T-helper 2 cell (primary cell): ENCODE data around the gene RFX4.
"Not testable (repeated sequence)": the region's sequence is repeated elsewhere in the genome, so short reads cannot be mapped to it uniquely, and the experiment has no call there.

Source experiments
- DNase-seq, 5 experiments: peaks; one replicate each; pipeline versions ENCODE4 v3.0.0 to v3.0.0-alpha.2; 2012 to 2022

Gene RFX4

DNA sequence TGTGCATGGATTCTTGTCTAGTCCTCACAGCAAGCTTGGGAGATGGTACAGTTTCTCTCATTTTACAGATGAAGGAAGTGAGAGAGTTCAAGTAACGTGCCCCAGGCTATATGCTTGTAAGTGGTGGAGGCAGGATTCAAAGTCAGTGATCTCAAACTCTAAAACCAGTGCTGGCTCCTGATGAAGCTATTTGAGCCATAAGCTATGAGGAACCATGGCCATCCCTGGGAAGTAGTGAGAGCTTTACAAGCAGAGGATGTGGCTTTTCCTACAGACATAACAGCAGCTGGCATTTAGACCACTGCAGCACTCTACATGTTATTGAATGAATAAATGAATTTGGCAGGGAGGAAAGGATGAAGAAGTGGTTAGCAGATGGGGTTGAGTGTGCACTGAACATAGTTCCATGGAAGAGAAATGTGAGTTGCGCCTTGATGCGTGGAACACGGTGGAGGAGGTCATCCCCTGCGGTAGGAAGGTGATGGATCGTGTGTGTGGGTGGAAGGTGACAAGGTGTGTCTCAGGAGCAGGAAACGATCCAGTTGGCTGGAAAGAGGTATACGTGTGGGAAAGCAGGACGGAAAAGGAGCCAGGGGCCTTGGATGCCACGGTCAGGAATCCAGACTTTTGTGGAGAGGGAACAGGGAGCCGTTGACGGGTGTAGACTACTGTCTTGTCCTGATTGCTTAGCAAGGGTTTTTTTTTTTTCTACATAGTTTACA is 65.2 kb downstream of the RFX4 start:
- no peak for DNase-seq

DNA sequence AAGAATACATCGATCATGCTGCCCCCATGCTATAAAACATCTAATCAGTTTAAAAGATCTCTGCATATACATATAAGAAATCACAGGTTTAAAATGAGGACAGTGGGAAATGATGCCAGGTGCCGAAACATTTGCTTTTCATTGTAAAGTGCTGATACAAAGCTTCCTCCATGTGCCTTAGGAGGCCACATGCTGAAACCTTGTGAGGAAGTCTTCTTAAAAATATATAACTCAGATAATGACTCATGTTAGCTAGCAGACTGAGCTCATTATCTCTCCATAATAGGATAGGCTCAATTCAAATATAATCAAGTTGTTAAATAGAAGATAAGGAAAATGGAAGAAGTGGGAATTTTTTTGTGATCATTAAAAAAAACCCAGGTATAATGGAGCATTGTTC is 65.9 kb downstream of the RFX4 start:
- DNase-seq, result no peak

DNA sequence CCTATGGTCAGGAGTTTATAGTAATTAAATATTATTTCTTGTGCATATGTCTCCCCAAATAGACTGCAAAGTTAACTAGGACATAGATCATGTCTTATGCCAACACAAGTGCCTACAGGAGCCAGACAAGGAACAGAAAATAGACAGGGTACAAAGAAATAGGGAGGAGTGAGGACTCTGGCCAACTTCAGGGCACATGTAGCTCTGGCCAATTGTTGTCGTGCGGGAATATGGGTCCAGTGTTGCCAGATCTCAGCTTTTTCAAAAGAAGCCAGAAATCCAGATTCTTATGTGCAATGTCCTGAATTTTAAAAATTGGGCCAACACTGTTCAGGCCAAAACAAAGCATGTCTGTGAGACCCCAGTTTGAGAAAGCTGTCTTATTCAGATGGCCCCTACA is 68.7 kb downstream of the RFX4 start:
- DNase-seq, result no peak

DNA sequence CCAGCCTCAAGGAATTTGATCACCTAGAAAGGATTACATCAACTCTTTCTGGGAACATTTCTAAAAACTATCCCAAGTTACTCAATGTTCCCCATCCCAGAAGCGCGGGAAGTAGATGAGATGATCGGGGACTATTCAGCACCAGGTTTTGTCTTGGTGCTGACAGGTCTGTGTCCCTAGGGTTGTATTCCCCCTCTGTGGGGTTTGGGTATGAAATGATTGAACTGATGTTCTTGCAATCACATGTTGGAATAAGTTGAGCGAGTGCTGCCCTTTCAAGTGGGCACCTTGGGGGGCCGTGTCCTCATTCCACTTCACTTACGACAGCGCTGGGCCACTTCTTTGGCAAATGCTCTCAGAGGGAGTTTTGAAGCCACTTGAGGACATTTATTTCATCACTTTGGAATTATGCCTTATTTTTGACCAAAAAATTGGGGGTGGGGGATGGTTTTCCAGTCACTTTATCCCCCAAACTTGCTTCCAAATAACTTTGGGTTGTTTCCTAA is 69.8 kb downstream of the RFX4 start:
- DNase-seq, result no peak

DNA sequence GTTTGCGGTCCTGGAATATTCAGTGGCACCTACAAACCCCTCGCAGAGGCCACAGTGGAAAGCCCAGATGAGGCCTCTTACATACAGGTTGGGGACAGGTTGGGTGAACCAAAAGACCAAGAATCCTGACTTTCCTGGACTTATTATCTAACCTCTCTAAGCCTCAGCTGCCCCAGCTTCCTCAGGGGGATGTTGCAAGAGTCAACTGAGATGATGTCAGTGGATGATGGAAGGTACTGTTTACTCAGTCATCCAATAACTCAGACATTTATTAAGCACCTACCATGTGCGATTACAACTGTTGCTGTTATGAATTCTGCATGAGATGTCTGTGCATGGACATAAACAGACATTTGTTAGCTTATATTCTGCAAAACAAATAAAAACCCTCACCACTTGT is 72.8 kb downstream of the RFX4 start:
- no peak for DNase-seq

DNA sequence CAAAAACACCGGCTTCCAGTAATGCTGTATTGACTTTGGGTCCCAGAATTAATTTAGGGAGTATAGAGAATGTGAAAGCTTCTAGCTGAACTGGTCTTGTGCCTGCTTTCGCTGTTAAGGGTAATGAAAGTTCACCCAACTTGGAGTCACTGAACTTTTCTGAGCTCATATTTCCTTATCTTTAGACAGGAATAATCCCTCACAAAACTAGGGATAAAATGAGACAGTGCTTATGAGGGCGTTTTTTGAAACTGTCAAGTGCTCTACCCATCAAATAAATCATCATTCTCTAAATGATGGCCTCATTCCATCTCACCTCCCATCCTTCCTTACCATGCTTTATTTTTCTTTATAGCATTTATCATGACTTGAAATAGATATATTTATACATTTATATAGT is 74.7 kb downstream of the RFX4 start:
- DNase-seq, result no peak

DNA sequence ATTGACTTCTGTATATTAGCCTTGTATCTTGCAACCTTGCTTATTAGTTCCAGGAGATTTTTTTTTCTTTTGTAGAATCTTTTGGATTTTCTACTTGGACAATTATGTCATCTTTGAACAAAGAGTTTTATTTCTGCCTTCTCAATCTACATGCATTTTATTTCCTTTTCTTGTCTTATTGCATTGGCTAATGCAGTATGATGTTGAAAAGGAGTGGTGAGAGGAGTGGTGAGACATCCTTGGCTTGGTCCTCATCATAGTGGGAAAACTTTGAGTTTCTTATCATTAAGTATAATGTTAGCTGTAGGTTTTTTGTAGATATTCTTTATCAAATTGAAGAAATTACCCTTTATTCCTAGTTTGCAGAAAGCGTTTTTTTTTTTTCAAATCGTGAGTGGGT is 80.6 kb downstream of the RFX4 start:
- no peak for DNase-seq

DNA sequence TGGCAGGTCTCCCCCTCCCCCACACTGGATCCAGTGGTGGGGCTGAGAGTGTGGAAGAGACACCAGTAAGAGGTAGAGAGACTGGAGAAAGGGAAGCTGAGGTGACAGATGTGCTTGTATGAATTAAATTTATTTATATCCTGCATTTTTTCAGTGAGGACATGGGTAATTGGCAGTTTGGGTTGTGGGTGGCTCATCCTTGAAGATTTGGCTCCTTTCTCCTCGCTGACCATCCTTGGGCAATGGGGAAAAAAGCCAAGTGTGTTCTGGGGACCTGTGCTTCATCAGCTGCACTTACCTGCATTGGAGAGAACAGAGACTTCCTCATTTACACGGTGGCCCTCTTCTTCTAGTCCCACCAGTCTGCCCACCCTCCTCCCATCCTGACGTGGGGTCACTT is 86.4 kb downstream of the RFX4 start:
- no peak for DNase-seq

DNA sequence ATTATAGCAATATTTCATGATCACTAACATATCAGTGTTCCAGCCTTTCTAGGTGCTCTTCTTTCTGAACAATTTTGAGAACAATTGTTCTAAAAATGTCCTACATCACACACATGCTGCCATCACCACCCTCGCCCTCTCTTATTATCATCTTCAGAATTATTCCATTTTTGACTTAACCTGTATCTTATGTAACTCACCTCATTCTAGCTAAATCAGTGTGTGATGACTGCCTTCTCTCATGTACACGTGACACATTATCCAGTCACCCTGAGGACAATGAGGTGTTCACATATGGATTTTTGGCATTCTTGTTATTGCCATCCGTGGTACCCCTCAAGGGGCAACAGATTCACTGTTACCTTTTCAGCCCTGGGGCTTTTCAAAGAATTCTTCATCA is 87.3 kb downstream of the RFX4 start:
- no peak for DNase-seq

DNA sequence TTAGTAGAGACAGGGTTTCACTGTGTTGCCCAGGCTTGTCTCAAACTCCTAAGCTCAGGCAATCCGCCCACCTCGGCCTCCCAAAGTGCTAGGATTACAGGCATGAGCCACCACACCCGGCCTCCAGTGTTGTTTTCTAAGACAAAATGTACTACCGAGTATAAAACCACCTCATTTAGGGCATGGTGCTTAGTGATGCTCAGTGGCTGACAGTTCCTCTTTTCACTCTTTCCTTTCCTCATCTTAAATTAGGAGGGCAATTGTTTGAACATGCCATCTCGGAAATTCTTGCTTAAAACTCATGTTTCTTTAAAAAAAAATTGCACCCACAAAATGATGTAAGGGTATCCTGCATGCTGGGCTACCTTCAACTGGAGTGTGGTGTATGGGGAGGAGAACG is 89.0 kb downstream of the RFX4 start:
- no peak for DNase-seq

DNA sequence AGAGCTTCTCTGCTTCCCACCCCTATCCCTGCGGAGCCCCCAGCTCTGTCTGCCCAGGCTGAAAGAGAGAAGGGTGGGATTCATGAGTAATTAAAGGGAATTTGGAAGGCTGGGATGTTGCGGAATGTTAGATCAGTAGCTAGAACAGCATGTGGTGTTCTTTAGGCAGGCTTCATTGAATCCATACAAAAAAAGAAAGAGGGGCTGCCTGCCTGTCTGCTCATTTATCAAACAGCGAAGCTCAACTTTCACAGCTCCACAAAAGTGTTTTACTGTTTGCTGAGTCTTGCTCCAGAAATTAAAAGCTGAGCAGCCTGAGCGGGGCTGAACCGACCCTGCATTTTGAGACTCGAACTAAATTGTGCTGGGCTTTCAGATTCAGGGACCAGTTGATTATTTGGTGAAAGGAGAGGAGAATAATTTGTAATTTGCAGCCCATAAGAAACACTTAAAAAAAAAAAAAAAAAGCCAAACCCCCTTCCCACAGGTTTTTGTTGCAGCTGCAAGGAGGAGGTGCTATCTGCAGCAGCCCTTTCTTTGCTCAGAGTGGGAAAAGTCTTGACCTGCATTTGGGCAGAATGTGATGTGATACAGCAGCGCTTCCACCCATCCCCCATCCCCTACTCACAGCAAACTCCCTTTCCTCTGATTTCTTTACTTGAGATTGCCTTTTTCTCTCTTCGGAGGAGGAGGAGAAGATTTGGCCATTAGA is 89.7 kb downstream of the RFX4 start:
- no peak for DNase-seq

DNA sequence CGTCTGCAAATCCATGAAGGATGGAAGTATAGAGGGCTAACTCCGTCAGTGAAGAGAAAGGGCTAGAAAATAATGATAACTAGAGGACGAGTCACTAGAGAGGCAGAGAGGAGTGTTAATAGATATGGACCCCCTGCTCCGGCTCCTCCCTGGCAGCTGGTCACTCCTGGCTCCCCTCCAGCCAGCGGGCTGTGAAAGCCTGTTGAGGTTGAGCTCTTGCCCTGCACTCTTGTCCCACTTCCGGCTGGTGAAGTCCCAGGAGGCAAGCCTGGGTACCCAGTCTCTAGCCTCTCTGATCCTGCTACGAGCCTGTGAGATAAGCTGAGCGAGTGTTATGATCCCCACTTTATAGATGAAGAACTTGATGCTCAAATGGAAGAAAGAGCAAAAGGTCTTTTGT is 90.3 kb downstream of the RFX4 start:
- no peak for DNase-seq

DNA sequence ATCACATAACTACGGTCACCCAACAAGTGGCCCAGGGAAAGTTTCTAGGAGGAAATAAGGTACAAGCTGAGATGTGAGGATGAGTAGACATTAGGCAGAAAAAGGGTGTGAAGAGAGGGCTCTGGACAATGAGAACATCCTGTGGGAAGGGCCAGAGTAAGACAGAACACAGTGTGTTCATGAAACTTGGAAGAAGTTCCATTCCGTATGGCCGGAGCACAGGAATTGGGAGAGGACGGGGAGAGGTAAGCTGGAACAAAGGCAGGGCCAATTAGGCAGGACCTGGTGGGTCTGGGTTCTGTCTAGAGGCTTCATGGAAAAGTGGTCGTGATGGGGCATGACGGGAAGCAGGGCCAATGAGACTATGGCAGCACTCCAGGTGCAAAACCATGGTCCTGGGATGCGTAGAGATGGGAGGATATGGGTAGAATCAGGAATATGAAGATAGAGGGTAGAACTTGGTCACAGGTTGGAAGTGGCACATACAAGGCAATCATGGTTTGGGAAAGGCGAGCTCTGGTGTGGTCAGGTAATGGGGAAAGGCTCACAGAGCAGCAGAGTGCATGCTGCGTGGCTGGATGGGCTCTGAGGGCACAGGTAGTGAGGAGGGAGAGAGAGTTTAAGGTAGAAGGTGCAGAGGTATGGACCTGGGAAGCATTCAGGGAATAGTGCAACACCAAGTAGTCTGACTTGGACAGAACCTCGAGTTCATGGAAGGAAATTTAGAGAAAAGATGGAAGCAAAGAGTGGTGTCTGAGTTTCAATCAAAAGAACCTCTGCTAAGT is 93.0 kb downstream of the RFX4 start:
- no peak for DNase-seq

DNA sequence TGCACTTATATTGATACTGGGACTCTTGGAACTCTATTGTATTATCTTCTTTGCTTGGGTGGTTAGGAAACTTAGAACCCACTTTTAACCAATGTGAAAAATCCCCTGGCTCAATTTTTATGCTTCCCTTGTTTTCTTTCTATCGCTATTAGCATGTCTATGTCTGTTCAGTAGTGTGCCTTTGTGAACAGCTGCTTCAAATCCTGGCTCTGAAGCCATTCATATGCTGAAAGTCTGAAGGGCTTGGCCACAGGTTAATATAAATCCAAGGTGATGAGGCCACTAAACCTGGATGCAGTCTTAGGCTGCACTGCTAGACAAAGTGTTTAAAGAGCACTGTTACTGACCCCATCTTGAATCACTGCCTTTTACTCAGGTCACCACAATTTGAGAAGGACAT is 96.8 kb downstream of the RFX4 start:
- DNase-seq, result no peak

DNA sequence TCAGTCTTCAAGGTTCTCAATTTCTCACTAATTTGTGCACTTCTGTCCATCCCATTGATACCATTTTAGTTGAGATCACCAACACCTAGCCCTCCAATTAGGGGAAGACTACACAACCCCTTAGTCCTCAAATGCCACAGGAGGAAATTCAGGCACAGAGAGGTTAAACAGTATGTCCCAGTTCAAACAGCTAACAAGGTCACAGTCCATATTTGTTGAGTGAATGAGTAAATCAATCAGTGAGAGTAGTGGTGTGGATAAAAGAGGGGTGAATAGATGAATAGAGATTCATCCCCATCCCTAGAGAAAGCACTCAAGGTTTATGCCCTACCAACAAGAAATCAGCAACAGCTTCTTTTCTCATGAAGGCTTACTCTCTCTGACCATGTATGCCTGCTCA is 97.5 kb downstream of the RFX4 start:
- no peak for DNase-seq

DNA sequence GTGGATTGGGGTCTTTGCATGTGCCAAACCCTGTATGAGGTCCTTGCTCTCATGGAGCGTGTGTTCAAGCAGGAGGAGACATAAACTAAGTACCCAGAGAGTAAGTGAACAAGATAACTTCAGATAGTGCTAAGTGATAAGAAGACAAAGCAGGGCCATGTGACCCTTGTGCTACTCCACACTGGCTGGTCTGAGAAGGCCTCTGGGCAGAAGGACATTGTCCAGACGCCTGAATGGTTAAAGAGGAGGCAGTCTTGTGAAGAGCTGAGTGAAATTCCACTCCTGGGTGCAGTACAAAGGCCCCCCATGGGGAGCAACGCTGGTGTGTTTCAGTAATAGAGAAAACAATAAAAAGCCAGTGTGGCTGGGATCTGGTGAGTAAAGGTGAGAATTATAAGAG is 98.4 kb downstream of the RFX4 start:
- no peak for DNase-seq

DNA sequence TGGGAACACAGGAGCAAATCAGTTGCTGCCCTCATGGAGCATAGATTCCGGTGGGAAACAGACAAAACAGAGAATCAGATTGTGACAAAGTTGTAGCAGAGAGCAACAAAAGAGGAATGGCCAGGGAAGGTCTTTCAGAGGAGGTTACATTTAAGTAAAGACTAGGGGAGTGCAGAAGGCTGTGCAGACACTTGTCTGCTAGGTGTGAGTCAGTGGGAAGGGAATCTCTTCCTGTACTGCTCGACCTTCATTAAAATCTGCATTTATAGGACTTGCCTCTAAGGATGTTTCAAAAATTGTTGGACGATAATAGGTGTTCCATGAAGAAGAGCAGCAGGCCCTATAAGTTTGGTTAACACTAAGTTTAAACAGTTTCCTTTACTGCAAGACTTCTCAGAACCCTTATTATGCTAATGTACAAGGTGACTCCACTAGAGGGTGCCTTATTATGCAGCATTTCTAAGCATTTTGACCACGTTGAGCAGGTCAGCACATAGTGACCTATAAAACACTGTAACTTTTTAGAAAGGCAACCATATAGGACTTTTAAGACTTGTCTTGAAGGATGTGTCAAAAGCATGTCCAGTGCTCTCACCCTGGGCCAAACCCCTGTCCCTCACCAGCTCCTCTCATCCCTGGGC is 99.9 kb downstream of the RFX4 start:
- DNase-seq, result peak in 1 of 5 experiments; percentile 5

DNA sequence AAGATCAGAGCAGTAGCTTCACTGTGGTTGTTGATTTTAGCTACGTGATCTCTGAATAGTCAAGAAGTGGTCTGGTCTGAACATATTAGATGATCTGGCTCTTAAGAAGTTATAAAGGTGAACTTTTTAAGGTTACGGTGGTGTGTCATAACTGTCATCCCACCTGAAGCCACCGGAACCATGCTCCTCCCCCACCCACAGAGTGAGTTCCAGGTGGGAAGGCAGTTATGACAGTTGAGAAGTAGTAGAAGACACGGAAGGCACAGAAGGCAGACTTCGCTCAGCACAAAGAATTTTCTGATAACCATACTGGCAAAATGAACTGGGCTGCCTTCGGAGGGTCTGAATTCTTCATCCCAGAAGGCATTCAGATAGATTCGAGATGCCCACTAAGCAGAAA is 101.7 kb downstream of the RFX4 start:
- DNase-seq, result no peak

DNA sequence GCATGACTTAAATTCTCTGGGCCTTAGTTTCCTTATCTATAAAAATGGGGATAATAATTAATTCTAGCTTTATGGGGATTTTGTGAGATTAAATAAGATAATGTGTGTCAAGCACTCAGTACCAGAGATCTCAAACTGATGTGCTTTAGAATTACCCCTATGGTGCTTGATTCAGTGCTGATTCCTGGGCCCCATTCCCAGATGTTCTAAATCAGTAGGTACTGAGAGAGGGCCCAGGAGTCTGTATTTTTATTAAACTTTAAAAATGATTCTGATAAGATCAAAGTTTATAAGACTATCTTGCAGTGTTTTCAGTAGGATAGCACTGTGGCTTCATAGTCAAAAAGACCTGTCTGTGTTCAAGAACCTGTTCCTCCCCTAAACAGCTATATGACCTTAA is 102.6 kb downstream of the RFX4 start:
- no peak for DNase-seq

DNA sequence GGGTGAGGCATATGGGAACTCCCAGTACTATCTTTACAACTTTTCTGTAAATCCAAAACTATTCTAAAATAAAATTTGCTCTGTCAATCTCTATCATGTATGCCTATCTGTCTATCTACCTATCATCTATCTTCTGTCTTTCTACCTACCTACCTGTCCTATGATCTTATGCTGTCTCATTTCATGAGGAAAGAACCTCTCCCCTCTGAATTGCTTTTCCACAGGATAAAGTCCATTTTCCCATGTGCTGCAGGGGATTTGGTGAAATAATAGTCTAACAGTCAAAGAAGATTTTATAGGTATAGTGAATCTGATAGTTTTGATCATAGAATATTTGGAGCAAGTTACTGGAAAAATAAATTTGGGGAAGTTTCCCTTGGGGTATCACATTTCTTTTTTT is 104.9 kb downstream of the RFX4 start:
- no peak for DNase-seq

DNA sequence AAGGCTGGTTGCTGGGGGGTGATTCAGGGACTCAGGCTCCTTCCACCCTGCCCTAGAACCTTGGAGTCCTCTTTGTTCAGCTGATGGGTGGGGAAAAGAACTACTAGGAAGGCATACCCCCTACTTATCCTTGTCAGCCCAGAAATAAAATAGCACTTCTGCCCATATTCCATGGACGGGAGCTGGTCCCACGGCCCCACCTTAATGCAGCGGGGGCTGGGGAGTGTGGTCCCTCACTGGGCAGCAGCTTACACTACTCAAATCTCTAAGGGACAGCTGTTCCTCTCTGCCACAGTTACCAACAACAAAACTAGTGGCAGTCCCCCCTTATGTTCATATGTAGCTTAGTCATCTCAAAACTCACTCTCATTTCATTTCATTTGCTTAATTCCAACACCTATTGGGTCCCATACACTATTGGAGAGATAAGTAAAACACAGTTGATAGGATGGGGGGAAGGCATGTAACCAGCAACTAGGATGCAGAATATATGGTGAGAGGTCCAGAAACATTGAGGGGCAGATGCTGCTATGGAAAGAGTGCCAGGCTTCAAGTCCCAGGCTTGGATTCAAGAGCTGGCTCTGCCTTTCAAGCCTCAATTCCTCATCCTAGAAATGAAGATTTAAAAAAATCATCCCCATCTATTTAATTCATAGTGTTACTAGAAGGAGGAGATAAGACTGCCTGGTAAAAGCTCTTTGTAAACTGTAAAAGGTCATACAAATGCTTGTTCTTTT is 107.9 kb downstream of the RFX4 start:
- DNase-seq, result no peak

DNA sequence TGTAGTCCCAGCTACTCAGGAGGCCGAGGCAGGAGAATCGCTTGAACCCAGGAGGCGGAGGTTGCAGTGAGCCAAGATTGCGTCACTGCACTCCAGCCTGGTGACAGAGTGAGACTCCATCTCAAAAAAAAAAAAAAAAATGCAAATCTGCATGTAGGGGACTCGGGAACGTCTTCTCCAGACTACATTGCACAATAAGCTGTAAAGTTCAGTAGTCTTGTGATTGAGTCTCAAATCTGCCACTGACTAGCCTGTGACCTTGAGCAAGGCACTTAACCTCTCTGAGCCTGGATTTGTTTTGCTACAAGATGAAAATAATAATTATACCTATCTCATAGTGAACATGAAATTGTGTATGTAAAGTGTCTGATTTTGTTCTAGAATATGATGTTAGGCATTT is 109.2 kb downstream of the RFX4 start:
- not testable (repeated sequence) for DNase-seq
